SIG-M5 treated with dmso at 0.1 percent for 504 hours (cell line): ENCODE measurements around the gene GAL3ST3.
"Not testable (repeated sequence)": the region's sequence is repeated elsewhere in the genome, so short reads cannot be mapped to it uniquely, and the experiment has no call there.

Experiments
- DNase-seq: peaks from one replicate; lab custom pipeline; 2025; ENCODE audit not compliant: unreplicated experiment; lab: John Stamatoyannopoulos, UW

The GAL3ST3 gene, protein sequence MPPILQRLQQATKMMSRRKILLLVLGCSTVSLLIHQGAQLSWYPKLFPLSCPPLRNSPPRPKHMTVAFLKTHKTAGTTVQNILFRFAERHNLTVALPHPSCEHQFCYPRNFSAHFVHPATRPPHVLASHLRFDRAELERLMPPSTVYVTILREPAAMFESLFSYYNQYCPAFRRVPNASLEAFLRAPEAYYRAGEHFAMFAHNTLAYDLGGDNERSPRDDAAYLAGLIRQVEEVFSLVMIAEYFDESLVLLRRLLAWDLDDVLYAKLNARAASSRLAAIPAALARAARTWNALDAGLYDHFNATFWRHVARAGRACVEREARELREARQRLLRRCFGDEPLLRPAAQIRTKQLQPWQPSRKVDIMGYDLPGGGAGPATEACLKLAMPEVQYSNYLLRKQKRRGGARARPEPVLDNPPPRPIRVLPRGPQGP

GRCh38 chr11:66048547-66049323 is at the start of gene GAL3ST3:
GAL3ST3 (minus strand) TSS chr11:66049161; CDS start chr11:66045415, 3,746 bp downstream.
- DNase-seq = no peak

- not testable (repeated sequence) for DNase-seq
These were observed 43.2 kb upstream of the GAL3ST3 start for GRCh38 chr11:66092125-66092524.

DNA sequence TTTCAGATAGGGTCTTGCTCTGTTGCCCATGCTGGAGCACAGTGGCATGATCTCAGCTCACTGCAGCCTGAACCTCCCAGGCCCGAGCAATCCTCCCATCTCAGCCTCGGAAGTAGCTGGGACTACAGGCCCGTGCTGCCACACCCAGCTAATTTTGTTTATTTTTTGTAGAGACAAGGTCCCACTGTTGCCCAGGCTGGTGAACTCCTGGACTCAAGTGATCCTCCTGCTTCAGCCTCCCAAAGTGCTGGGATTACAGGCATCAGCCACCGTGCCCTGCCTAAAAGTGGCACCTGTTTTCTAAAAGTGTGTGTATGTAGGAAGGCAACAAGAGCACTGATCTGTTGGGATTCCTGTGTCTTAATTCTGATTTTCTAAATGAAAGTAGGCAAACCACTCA is 41.3 kb upstream of the GAL3ST3 start:
- DNase-seq = no peak

GRCh38 chr11:66089067-66089466 is 40.1 kb upstream of the GAL3ST3 start:
- no peak for DNase-seq

DNA sequence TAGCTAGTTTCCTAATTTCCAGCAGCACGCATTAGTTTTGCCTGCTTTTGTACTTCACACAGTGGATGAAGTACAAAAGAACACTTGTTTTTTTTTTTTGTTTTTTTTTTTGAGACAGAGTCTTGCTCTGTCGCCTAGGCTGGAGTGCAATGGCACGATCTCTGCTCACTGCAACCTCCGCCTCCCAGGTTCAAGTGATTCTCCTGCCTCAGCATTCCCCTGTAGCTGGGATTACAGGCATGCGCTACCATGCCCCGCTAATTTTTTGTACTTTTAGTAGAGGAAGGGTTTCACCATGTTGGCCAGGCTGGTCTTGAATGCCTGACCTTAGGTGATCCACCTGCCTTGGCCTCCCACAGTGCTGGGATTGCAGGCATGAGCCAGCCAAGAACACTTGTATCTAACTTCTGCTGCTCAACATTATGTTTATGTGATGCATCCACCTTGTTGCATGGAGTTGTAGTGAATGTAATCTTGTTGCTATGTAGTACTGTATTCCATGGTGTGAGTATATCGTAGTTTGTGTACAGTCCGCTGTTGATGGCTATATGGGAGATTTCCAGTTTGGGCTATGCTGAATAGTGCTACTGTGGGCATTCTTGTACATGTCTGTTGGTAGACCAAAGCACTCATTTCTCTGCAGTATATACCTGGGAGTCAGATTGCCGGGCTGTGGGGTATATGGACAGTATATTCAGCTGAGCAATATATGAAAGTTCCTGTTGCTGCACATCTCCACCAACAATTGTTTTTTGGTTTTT is 38.4 kb upstream of the GAL3ST3 start:
- DNase-seq = no peak

DNA sequence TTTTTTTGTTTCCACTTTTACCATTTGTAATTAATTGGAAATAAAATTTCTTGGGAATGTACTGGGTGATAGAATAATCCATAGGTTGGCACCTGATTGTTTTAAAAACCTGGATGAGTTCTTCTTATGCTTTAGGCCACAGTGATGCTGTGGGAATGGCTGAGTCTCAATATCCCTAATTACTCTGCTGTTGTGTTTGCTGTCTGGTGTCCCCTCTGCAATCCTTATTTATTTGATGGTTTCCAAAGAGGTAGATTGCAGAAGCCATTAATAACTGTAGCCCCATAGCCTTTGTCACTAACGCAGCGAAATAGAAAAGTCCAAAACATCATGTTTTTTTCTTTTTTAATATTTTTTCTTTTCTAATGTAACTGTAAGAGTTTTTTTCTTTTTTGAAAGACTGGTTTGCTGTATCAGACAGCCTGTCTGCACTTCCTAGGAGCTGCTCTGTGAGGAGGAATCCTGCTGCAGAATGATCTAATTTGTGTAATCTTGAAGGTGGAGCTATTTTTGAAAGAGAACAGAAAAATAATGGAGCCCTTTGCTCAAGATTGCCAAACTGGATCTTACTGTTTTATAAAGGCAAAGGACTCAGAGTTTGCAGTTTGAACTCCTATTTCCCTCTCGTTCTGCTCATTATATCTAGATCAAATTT is 36.0 kb upstream of the GAL3ST3 start:
- no peak for DNase-seq

- DNase-seq = no peak
These were observed 34.8 kb upstream of the GAL3ST3 start for GRCh38 chr11:66083767-66084166.

- no peak for DNase-seq
These were observed 34.2 kb upstream of the GAL3ST3 start for GRCh38 chr11:66082946-66083698.

- DNase-seq = peak; percentile 83
These were observed 32.5 kb upstream of the GAL3ST3 start for GRCh38 chr11:66081505-66081904.

DNA sequence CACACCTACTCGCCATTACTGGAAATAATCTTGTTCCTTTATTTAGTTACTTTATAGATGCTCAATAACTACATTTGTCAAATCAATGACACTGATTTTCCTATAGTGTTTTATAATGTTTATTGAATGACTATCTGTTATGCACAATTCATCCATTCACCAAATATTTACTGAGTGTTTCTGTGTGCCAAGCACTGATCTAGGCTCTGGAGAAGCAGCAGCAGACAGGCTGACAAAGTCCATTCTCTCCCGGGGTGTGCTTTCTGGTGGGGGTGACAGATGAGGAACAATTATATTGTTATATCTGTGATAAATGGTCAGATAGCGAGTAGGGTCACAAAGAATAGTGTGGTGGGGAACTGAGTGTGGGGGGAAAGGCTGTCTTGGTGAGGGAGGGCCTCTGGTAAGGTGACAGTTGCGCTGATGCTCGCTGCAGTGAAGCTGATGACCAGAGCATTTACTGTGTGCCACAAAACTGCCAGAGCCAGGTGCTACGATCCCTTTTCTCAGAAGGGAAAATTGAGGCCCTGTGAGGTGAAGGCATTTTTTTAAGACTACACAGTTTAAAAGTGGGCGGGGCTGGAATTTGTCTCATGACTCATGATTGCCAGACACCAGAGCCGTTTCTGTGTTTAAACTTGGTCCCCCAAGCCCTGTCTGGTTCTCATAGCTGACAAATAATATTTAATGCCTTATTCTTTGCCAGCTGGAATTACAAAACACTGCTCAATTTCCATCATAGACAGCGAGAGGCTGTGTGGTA is 31.3 kb upstream of the GAL3ST3 start:
- DNase-seq = peak; percentile 25

DNA sequence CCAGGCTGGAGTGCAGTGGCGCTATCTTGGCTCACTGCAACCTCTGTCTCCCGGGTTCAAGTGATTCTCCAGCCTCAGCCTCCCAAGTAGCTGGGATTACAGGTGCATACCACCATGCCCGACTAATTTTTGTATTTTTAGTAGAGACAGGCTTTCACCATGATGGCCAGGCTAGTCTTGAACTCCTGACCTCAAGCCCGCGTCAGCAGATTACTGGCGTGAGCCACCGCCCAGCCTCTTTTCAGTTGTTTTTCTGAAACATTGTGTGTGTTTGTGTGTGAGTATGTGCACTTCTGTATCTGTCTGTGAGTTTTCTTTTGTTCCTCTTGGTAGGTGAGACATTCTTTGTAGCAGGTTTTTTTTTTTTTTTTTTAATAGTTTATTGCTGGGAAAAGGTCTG is 30.0 kb upstream of the GAL3ST3 start:
- DNase-seq = not testable (repeated sequence)

GRCh38 chr11:66077927-66078326 is 29.0 kb upstream of the GAL3ST3 start:
- no peak for DNase-seq

DNA sequence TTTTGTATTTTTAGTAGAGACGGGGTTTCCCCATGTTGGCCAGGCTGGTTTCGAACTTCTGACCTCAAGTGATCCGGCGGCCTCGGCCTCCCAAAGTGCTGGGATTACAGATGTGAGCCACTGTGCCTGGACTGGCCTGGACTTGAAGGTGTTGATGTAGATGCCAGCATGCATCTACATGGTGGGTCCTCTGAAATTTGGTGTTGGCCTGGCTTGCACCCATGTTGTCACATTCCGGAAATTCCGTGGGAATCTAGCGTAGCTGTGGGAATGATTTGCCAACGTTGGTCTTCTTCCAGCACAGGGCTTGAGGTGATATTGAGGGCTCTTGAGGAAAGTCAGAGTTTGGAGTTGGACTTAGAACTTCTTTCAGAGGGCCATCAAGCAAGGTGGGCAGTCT is 27.6 kb upstream of the GAL3ST3 start:
- no peak for DNase-seq

DNA sequence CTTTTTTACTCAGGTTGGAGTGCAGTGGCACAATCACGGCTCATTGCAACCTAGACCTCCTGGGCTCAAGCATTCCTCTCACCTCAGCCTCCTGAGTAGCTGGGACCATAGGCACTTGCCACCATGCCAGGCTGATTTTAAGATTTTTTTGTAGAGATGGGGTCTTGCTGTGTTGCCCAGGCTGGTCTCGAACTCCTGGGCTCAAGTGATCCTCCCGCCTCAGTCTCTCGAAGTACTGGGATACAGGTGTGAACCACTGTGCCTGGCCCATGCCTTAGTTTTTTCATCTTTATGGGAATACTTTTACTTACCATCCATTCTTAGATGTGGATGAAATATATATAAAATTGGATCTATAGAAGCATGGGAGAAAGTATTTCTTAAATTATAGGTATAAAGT is 26.3 kb upstream of the GAL3ST3 start:
- DNase-seq = no peak

- no peak for DNase-seq
These were observed 24.7 kb upstream of the GAL3ST3 start for GRCh38 chr11:66073669-66074068.

DNA sequence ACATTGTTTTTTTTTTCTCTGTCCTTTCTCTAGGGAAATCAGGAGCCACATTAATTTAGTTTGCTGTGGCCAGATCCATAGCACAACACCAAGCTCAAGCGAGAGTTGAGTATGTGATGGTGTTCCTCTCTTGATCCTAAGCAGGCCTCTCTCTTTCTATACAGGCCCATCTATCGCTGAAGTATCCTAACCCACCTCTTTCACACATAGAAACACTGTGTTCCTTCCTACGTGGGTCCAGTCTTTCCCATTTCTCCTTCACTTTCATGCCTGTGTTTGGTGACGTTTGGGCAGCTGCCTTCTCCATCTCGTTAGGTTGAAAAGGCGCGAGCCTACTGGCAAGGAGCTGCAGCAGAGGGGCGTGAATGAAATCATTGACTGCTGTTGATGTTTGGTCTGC is 23.6 kb upstream of the GAL3ST3 start:
- no peak for DNase-seq

- no peak for DNase-seq
These were observed 23.1 kb upstream of the GAL3ST3 start for GRCh38 chr11:66072081-66072480.

- DNase-seq = no peak
These were observed 22.4 kb upstream of the GAL3ST3 start for GRCh38 chr11:66071381-66071801.

DNA sequence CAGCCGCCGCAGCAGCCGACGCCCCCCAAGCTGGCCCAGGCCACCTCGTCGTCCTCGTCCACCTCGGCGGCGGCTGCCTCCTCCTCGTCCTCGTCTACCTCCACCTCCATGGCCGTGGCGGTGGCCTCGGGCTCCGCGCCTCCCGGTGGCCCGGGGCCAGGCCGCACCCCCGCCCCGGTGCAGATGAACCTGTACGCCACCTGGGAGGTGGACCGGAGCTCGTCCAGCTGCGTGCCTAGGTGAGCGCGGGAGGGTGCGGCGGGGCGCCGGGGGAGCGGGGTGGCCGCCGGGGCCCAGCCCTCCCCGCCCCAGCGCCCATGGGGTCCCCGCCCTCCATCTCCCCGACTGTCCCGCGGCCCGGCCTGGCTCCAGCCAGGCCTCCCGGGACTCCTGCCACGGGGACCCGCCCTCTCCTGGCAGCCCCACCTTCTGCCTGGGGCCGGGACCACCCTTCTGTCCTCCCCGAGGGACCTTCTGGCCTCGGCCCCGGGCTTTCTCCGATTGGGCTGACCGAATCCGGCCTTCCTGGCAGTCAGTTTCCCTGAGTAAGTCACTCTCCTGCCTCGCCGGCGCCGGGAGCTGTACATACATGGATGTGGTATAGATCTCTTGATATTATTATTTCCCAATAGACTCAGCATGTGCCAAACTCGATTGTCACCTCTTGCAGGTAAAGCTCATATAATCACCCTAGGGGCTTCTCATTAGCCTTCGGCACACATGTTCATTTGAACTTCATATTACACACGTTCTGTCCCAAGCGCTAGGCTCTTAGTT is 21.8 kb upstream of the GAL3ST3 start:
- no peak for DNase-seq
